ENCODE data around the gene COQ7. TPM values are rescaled to one million over a fixed set of nuclear protein-coding genes. Genes with fewer than 3 reads are reported as not detected.

COQ7 gene
- polyA plus RNA-seq, 1 experiment, result 14.2 TPM

DNA sequence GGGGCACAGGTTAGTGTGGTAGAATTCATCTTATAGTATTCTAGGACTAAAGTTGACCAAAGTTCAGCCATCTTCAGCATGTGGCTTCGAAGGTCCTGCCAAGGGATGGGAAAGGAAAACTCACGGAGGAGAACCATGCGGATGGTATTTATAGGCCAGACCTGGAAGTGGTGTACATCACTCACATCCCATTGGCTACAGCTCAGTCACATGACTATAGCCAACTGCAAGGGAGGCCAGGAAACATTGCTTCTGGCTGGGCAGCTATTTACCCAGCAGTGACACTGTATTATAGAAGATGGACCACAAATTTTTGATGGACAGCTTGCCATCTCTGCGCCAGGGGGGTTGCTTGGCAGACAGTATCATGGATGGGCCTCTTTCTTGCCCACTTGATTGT lies 35.7 kb upstream of the COQ7 start:
- Histone ChIP-seq H3K4me3 (ENCODE audit: low read depth, low read length) (no peak overlapping the region), H3K9me3 (ENCODE audit: control insufficient read depth, insufficient read depth, low read length) (no peaks in the 10 kb centered on the region), H3K27ac (ENCODE audit: low read depth, low read length) (no peak overlapping the region), H3K27me3 (ENCODE audit: control insufficient read depth, insufficient read depth, low read length) (no peaks in the 10 kb centered on the region)
- CTCF ChIA-PET, result interaction anchor here (1.6 kb wide), 1 partner anchor 62 kb away, joined by 3 read pairs; no protein-coding TSS in a partner anchor
- TF ChIP-seq, protein P1, sequence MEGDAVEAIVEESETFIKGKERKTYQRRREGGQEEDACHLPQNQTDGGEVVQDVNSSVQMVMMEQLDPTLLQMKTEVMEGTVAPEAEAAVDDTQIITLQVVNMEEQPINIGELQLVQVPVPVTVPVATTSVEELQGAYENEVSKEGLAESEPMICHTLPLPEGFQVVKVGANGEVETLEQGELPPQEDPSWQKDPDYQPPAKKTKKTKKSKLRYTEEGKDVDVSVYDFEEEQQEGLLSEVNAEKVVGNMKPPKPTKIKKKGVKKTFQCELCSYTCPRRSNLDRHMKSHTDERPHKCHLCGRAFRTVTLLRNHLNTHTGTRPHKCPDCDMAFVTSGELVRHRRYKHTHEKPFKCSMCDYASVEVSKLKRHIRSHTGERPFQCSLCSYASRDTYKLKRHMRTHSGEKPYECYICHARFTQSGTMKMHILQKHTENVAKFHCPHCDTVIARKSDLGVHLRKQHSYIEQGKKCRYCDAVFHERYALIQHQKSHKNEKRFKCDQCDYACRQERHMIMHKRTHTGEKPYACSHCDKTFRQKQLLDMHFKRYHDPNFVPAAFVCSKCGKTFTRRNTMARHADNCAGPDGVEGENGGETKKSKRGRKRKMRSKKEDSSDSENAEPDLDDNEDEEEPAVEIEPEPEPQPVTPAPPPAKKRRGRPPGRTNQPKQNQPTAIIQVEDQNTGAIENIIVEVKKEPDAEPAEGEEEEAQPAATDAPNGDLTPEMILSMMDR (IDR thresholded peaks at IDR 0.05; ENCODE audit: low read depth, low read length), result no peak
- POLR2A ChIA-PET, result no interaction called here
- no peak for DNase-seq (ENCODE audit: low read depth, low spot score)

GRCh38 chr16:19033761-19034160 lies 33.7 kb upstream of the COQ7 start:
- Histone ChIP-seq H3K27ac (ENCODE audit: low read depth, low read length) (no peak overlapping the region), H3K4me3 (ENCODE audit: low read depth, low read length) (no peak overlapping the region), H3K27me3 (ENCODE audit: control insufficient read depth, insufficient read depth, low read length) (no peaks in the 10 kb centered on the region), H3K9me3 (ENCODE audit: control insufficient read depth, insufficient read depth, low read length) (no peaks in the 10 kb centered on the region)
- no peak for DNase-seq (ENCODE audit: low read depth, low spot score)
- TF ChIP-seq, protein P1 (IDR thresholded peaks at IDR 0.05; ENCODE audit: low read depth, low read length), result no peak
- POLR2A ChIA-PET, result no interaction called here
- CTCF ChIA-PET, result no interaction called here

- DNase-seq (ENCODE audit: low read depth, low spot score), result no peak
- no peaks in the 10 kb centered on the region for H3K27me3 ChIP-seq (ENCODE audit: control insufficient read depth, insufficient read depth, low read length)
- TF ChIP-seq, protein P1 (IDR thresholded peaks at IDR 0.05; ENCODE audit: low read depth, low read length), result no peak
- CTCF ChIA-PET, result interaction anchor here (0.5 to 1.4 kb wide), 2 partner anchors 46 to 554 kb away, joined by 3 to 5 read pairs; no protein-coding TSS in a partner anchor
- POLR2A ChIA-PET, result no interaction called here
- H3K27ac ChIP-seq (ENCODE audit: low read depth, low read length), result no peak overlapping the region
- H3K9me3 ChIP-seq (ENCODE audit: control insufficient read depth, insufficient read depth, low read length), result no peaks in the 10 kb centered on the region
- H3K4me3 ChIP-seq (ENCODE audit: low read depth, low read length), result no peak overlapping the region
These were observed 27.0 kb upstream of the COQ7 start for GRCh38 chr16:19040400-19040799.

DNA sequence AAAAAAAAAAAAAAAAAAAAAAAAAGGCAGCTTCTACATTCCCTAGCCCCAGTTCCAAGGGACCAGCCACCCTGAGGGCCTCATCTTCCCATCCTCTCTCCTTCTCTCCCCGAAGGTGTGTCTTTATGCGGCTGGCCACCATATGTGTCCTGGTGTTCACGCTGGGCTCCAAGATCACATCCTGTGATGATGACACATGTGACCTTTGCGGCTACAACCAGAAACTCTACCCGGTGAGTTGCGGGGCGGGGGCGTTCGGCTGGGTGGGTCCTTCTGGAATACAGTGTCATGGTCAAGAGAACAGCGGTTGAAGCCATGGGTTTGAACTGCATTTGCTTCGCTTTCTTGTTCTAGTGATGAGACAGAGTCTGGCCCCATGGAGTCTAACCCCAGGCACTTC lies 22.6 kb upstream of the COQ7 start:
- POLR2A ChIA-PET, result no interaction called here
- H3K27ac ChIP-seq (ENCODE audit: low read depth, low read length), result no peak overlapping the region
- H3K27me3 ChIP-seq (ENCODE audit: control insufficient read depth, insufficient read depth, low read length), result no peaks in the 10 kb centered on the region
- TF ChIP-seq, protein P1 (IDR thresholded peaks at IDR 0.05; ENCODE audit: low read depth, low read length), result no peak
- H3K9me3 ChIP-seq (ENCODE audit: control insufficient read depth, insufficient read depth, low read length), result no peaks in the 10 kb centered on the region
- H3K4me3 ChIP-seq (ENCODE audit: low read depth, low read length), result no peak overlapping the region
- CTCF ChIA-PET, result no interaction called here
- DNase-seq (ENCODE audit: low read depth, low spot score), result no peak

- Histone ChIP-seq H3K9me3 (ENCODE audit: control insufficient read depth, insufficient read depth, low read length) (no peaks in the 10 kb centered on the region), H3K27ac (ENCODE audit: low read depth, low read length) (no peak overlapping the region), H3K27me3 (ENCODE audit: control insufficient read depth, insufficient read depth, low read length) (no peaks in the 10 kb centered on the region), H3K4me3 (ENCODE audit: low read depth, low read length) (no peak overlapping the region)
- ChIA-PET CTCF (no interaction called here), POLR2A (no interaction called here)
- TF ChIP-seq, protein P1 (IDR thresholded peaks at IDR 0.05; ENCODE audit: low read depth, low read length), result no peak
- DNase-seq (ENCODE audit: low read depth, low spot score), result no peak
These were observed 21.4 kb upstream of the COQ7 start for GRCh38 chr16:19046062-19046461.
